ENCODE results near the gene TUBGCP6. TPM values are rescaled to one million over a fixed set of nuclear protein-coding genes. Genes with fewer than 3 reads are reported as not detected.

The TUBGCP6 gene
- total RNA-seq, 1 donor from 2014 or later: 48.5 TPM

DNA sequence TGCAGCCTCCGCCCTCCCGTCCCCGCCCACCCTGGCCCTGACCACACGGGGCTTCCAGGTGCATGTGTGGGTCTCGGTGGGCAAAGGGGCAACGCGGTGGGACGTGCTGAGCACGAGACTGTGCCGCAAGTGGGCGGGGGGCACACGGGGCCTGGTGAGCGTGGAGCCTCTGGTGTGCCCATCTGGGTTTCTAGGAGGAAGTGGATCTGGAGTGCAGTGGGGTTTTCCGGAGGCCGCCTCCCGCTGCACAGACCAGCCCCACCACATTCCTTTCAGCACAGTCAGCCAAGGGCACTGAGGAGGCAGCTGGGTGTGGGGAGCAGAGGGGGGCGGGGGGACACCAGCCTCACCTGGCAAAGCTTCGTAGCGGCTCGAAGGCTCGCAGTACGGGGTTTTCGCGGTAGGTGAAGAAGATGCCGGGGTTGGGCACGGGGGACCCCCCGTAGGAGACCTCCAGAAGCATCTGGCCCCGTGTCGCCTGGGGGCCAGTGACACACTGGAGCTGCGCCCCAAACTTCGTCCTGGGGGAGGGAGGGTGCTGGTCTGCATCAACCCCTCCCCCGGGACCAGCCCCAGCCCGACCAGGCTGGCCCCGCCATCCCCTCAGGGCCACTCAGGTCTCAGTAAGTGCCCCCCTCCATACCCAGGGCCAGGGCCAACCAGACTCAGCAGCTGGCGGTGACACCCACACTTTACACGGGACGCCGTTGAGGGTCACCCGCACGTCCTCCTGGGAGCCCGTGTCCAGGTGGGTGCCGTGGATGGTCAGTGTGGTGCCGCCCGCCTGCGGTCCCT is 37.7 kb upstream of the TUBGCP6 start:
- no peak overlapping the region for H3K27ac Mint-ChIP-seq (ENCODE audit: unreplicated experiment)
- TF ChIP-seq, protein P1, sequence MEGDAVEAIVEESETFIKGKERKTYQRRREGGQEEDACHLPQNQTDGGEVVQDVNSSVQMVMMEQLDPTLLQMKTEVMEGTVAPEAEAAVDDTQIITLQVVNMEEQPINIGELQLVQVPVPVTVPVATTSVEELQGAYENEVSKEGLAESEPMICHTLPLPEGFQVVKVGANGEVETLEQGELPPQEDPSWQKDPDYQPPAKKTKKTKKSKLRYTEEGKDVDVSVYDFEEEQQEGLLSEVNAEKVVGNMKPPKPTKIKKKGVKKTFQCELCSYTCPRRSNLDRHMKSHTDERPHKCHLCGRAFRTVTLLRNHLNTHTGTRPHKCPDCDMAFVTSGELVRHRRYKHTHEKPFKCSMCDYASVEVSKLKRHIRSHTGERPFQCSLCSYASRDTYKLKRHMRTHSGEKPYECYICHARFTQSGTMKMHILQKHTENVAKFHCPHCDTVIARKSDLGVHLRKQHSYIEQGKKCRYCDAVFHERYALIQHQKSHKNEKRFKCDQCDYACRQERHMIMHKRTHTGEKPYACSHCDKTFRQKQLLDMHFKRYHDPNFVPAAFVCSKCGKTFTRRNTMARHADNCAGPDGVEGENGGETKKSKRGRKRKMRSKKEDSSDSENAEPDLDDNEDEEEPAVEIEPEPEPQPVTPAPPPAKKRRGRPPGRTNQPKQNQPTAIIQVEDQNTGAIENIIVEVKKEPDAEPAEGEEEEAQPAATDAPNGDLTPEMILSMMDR (IDR thresholded peaks at IDR 0.05; ENCODE audit: unreplicated experiment): no peak

DNA sequence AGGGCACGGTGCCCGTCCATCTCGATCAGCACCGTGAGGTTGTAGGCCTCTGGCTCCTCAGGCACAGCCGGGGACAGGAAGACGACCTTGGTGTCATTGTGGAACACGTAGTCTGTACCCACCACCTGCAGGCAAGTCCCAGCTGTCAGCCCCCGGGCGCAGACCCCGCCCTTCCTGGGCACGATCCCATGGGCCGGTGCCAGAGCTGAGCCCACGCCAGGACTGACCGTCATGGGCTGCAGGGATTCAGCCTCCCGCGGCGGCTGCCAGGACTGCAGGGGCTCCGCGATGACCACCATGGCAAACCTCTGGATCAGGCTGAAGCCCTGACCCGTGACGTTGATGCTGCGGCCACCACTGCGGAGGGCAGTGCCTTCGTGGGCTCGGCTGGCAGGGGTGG is 37.1 kb upstream of the TUBGCP6 start:
- no peaks in the 10 kb centered on the region for H3K9me3 Mint-ChIP-seq (ENCODE audit: unreplicated experiment)
- DNase-seq (ENCODE audit: low spot score): no peak
- H3K27ac Mint-ChIP-seq (ENCODE audit: unreplicated experiment): no peak overlapping the region
- no peak overlapping the region for H3K4me3 Mint-ChIP-seq (ENCODE audit: unreplicated experiment)
- no peaks in the 10 kb centered on the region for H3K36me3 Mint-ChIP-seq (ENCODE audit: low read depth, unreplicated experiment)
- peaks cover 11% of the 10 kb centered on the region for H3K27me3 Mint-ChIP-seq (ENCODE audit: unreplicated experiment)
- no peaks in the 10 kb centered on the region for H3K4me1 Mint-ChIP-seq (ENCODE audit: unreplicated experiment)
- TF ChIP-seq, protein P1 (IDR thresholded peaks at IDR 0.05; ENCODE audit: unreplicated experiment): no peak

More for the DNA sequence above, 37.7 kb upstream of the TUBGCP6 start:
- no peak for DNase-seq (ENCODE audit: low spot score)
- H3K4me3 Mint-ChIP-seq (ENCODE audit: unreplicated experiment): no peak overlapping the region
- H3K4me1 Mint-ChIP-seq (ENCODE audit: unreplicated experiment): no peaks in the 10 kb centered on the region
- peaks cover 5% of the 10 kb centered on the region for H3K27me3 Mint-ChIP-seq (ENCODE audit: unreplicated experiment)
- H3K9me3 Mint-ChIP-seq (ENCODE audit: unreplicated experiment): no peaks in the 10 kb centered on the region
- H3K36me3 Mint-ChIP-seq (ENCODE audit: low read depth, unreplicated experiment): no peaks in the 10 kb centered on the region

GRCh38 chr22:50281384-50281760 is 36.5 kb upstream of the TUBGCP6 start:
- TF ChIP-seq, protein P1 (IDR thresholded peaks at IDR 0.05; ENCODE audit: unreplicated experiment): no peak
- Mint-ChIP-seq H3K4me1 (ENCODE audit: unreplicated experiment) (no peaks in the 10 kb centered on the region), H3K27ac (ENCODE audit: unreplicated experiment) (no peak overlapping the region), H3K36me3 (ENCODE audit: low read depth, unreplicated experiment) (no peaks in the 10 kb centered on the region), H3K4me3 (ENCODE audit: unreplicated experiment) (no peak overlapping the region), H3K27me3 (ENCODE audit: unreplicated experiment) (peaks cover 13% of the 10 kb centered on the region), H3K9me3 (ENCODE audit: unreplicated experiment) (no peaks in the 10 kb centered on the region)
- DNase-seq (ENCODE audit: low spot score): no peak

DNA sequence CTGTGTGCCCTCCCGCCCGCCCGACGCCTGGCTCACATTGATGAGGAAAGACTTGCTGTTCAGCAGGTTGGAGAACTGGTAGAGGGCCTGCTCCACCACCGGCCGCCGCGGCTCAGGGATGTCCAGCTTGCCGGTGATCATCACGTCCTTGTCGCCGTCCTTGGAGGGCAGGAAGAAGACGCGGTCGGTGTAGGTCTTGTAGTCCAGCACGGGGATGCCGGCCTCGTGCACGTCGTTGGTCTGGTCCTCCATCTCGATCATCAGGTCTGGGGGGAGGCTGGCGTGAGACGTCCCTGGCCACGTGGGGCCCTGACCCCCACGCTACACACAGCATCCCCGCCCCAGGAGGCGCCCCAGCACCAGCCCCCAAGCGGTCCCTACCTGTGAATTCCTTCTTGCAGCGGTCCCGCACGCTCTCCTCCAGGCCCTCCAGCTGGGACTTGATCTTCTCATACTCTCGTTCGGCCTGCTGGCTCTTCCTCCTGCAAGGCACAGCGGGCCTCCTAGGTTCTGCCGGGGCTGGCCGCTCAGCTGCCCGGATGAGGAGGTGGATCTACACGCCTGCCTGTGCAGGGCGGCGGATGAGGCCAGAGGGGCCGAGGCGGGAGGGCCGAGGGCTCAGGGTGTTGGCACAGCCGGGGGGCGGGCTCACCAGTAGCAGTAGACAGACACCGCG is 36.0 kb upstream of the TUBGCP6 start:
- DNase-seq (ENCODE audit: low spot score): no peak
- TF ChIP-seq, protein P1 (IDR thresholded peaks at IDR 0.05; ENCODE audit: unreplicated experiment): no peak
- Mint-ChIP-seq H3K4me1 (ENCODE audit: unreplicated experiment) (no peaks in the 10 kb centered on the region), H3K27ac (ENCODE audit: unreplicated experiment) (no peak overlapping the region), H3K4me3 (ENCODE audit: unreplicated experiment) (no peak overlapping the region), H3K9me3 (ENCODE audit: unreplicated experiment) (no peaks in the 10 kb centered on the region), H3K27me3 (ENCODE audit: unreplicated experiment) (peaks cover 10% of the 10 kb centered on the region), H3K36me3 (ENCODE audit: low read depth, unreplicated experiment) (peaks cover under 1% of the 10 kb centered on the region)

Data from endothelial cell (in vitro differentiated cells).